Non-pigmented ciliary epithelial cell (primary cell): ENCODE results near the gene RUSF1.
A peak's percentile ranks its signal among the peaks of the same experiment; 100 is the strongest.
"Not testable (repeated sequence)": the region's sequence is repeated elsewhere in the genome, so short reads cannot be mapped to it uniquely, and the experiment has no call there.

Experiments used
- DNase-seq: peaks from one replicate; pipeline ENCODE4 v3.0.0-alpha.2; 2010; ENCODE audit warnings: low read depth

The RUSF1 gene

GRCh38 chr16:31517800-31518402, 9.7 kb upstream of the RUSF1 start:
- no peak for DNase-seq

GRCh38 chr16:31513884-31514283, 5.7 kb upstream of the RUSF1 start:
- no peak for DNase-seq

GRCh38 chr16:31513126-31513525, 4.9 kb upstream of the RUSF1 start:
- peak; percentile 20 for DNase-seq

- DNase-seq, result no peak
Observed at GRCh38 chr16:31508706-31509195, 560 bp upstream of the RUSF1 start.

GRCh38 chr16:31507617-31507928, 618 bp downstream of the RUSF1 start:
- DNase-seq, result no peak

GRCh38 chr16:31505483-31505882, 2.7 kb downstream of the RUSF1 start:
- no peak for DNase-seq

- DNase-seq, result no peak
Observed at GRCh38 chr16:31504159-31504558, 4.0 kb downstream of the RUSF1 start.

GRCh38 chr16:31503555-31503954, 4.6 kb downstream of the RUSF1 start:
- DNase-seq, result not testable (repeated sequence)

GRCh38 chr16:31502981-31503380, 5.2 kb downstream of the RUSF1 start:
- peak; percentile 31 for DNase-seq

- DNase-seq, result no peak
Observed at GRCh38 chr16:31501966-31502348, 6.2 kb downstream of the RUSF1 start.

GRCh38 chr16:31501226-31501965, 6.8 kb downstream of the RUSF1 start:
- no peak for DNase-seq

GRCh38 chr16:31499928-31500327, 8.3 kb downstream of the RUSF1 start:
- DNase-seq, result no peak

- no peak for DNase-seq
Observed at GRCh38 chr16:31498493-31498892, 9.7 kb downstream of the RUSF1 start.

GRCh38 chr16:31496670-31497069, 11.5 kb downstream of the RUSF1 start:
- DNase-seq, result no peak

GRCh38 chr16:31493506-31494125, 14.6 kb downstream of the RUSF1 start:
- no peak for DNase-seq

GRCh38 chr16:31491778-31492418, 16.3 kb downstream of the RUSF1 start:
- no peak for DNase-seq

- DNase-seq, result no peak
Observed at GRCh38 chr16:31489616-31490584, 18.3 kb downstream of the RUSF1 start.

- no peak for DNase-seq
Observed at GRCh38 chr16:31489298-31489564, 19.0 kb downstream of the RUSF1 start.

- no peak for DNase-seq
Observed at GRCh38 chr16:31488468-31489297, 19.5 kb downstream of the RUSF1 start.

GRCh38 chr16:31487720-31488467, 20.3 kb downstream of the RUSF1 start:
- DNase-seq, result no peak
